Panc1 (cell line): ENCODE data around the gene ATF1. TPM values are rescaled to one million over a fixed set of nuclear protein-coding genes. Genes with fewer than 3 reads are reported as not detected.
A peak's percentile ranks its signal among the peaks of the same experiment; 100 is the strongest.
"Not testable (repeated sequence)": the region's sequence is repeated elsewhere in the genome, so short reads cannot be mapped to it uniquely, and the experiment has no call there.

Source experiments
- ATAC-seq: fragments of 200-7000 bp; cut with Tn5 transposase; 2 replicates; pipeline ENCODE4 v1.9.1; 2020; ENCODE audit warnings: mild to moderate bottlenecking, moderate library complexity
- BruUV-seq: library from RNA; stranded (reverse); fragments of 400-500 nt; replicated peaks from 2 replicates; lab custom pipeline; 2021; lab: Mats Ljungman, UMichigan
- CTCF ChIA-PET: fragments of 300-600 bp; sonication (Branson Sonifier 250); formaldehyde crosslinking; loops from one replicate; lab custom pipeline; 2022; ENCODE audit warnings: antibody characterized with exemption; lab: Charles Lee
- POLR2A ChIA-PET: fragments of 300-600 bp; sonication (Branson Sonifier 250); formaldehyde crosslinking; loops from one replicate; lab custom pipeline; 2022; ENCODE audit warnings: antibody characterized with exemption; lab: Charles Lee
- DNase-seq: peaks from one replicate; pipeline ENCODE4 v3.0.0-alpha.2; 2010; ENCODE audit warnings: low read depth, low spot score
- H3K27ac ChIP-seq: 2 replicates; pipeline ENCODE4 v1.5.1; 2011; ENCODE audit warnings: mild to moderate bottlenecking, low read length, inconsistent platforms
- H3K27me3 ChIP-seq: fragments of 200-500 bp; sonication (Bioruptor generic); 2 replicates; pipeline ENCODE4 v1.6.0; 2014; ENCODE audit warnings: low read length, inconsistent platforms; ENCODE audit not compliant: control insufficient read depth, insufficient read depth
- H3K36me3 ChIP-seq: fragments of 200-500 bp; sonication (Bioruptor generic); 2 replicates; pipeline ENCODE4 v1.5.1; 2014; ENCODE audit warnings: inconsistent platforms, mild to moderate bottlenecking, low read length, moderate library complexity; ENCODE audit not compliant: control insufficient read depth, insufficient read depth
- H3K4me1 ChIP-seq: 2 replicates; pipeline ENCODE4 v1.5.1; 2011; ENCODE audit warnings: inconsistent platforms, mild to moderate bottlenecking, low read length, moderate library complexity; ENCODE audit not compliant: control insufficient read depth, insufficient read depth
- H3K4me3 ChIP-seq, 2 experiments: 2 replicates each; pipeline ENCODE4 v1.5.1; 2011 to 2012; ENCODE audit warnings: low read depth in 2 of 2, low read length in 2 of 2, mild to moderate bottlenecking in 2 of 2, inconsistent platforms in 1 of 2, moderate library complexity in 1 of 2
- H3K9me3 ChIP-seq: fragments of 200-500 bp; sonication (Bioruptor generic); 2 replicates; pipeline ENCODE4 v1.5.1; 2014; ENCODE audit warnings: low read depth, mild to moderate bottlenecking, inconsistent platforms, low read length, moderate library complexity; ENCODE audit not compliant: control insufficient read depth, insufficient read depth
- POLR2AphosphoS5 ChIP-seq: IDR thresholded peaks from 2 replicates; pipeline ENCODE4 v1.6.1; 2012; ENCODE audit warnings: mild to moderate bottlenecking, low read depth, low read length, moderate library complexity
- SIN3A ChIP-seq: IDR thresholded peaks from 2 replicates; pipeline ENCODE4 v1.6.1; 2012; ENCODE audit warnings: low read depth, mild to moderate bottlenecking, low read length, moderate library complexity, borderline replicate concordance; ENCODE audit not compliant: insufficient read depth
- TCF7L2 ChIP-seq: IDR thresholded peaks from 2 replicates; pipeline ENCODE4 v1.6.1; 2011; ENCODE audit warnings: mild to moderate bottlenecking, low read depth, low read length, inconsistent platforms
- in situ Hi-C: cut with HindIII; loops from 2 replicates; pipeline ENCODE4 v1.10.0; 2016; ENCODE audit warnings: low sequenced_read_pairs, low pct_unique_long_range_greater_than_20kb
- intact Hi-C: fragments of 100-400 bp; cut with micrococcal nuclease; formaldehyde crosslinking; loops from one replicate; pipeline ENCODE4 v1.10.0; 2022; ENCODE audit not compliant: unreplicated experiment
- total RNA-seq: library from RNA; stranded (reverse); gene quantifications from one replicate; pipeline ENCODE4 v1.2.1, GENCODE V29; 2021; ENCODE audit not compliant: unreplicated experiment
- TF ChIP-seq, protein P1 (sequence below), 2 experiments: IDR thresholded peaks; 2 replicates each; pipeline ENCODE4 v1.6.1; 2011 to 2012; ENCODE audit warnings: low read depth in 2 of 2, control low read depth in 1 of 2, low read length in 1 of 2, mild to moderate bottlenecking in 1 of 2, moderate library complexity in 1 of 2; ENCODE audit not compliant: insufficient read depth in 1 of 2
- TF ChIP-seq, protein P2 (sequence below): fragments of 450-650 bp; IDR thresholded peaks from 2 replicates; pipeline ENCODE4 v1.5.1; 2017; ENCODE audit warnings: mild to moderate bottlenecking

The ATF1 gene
- total RNA-seq, 1 experiment from 2014 or later, result 52.2 TPM

DNA sequence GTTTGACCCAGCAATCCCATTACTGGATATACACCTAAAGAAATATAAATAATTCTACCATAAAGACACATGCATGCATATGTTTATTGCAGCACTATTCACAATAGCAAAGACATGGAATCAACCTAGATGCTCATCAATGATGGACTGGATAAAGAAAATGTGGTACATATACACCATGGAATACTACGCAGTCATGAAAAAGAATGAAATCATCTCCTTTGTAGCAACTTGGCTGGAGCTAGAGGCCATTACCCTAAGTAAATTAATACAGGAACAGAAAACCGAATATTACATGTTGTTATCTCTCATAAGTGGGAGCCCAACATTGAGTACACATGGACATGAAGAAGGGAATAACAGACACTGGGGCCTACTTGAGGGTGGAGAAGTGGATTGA lies 91.8 kb downstream of the ATF1 start:
- H3K27me3 ChIP-seq, DNase-seq, intact Hi-C loops, CTCF ChIA-PET, BruUV-seq, H3K9me3 ChIP-seq, H3K27ac ChIP-seq, ATAC-seq, in situ Hi-C loops, H3K36me3 ChIP-seq, H3K4me1 ChIP-seq, POLR2A ChIA-PET, H3K4me3 ChIP-seq: not testable (repeated sequence)

DNA sequence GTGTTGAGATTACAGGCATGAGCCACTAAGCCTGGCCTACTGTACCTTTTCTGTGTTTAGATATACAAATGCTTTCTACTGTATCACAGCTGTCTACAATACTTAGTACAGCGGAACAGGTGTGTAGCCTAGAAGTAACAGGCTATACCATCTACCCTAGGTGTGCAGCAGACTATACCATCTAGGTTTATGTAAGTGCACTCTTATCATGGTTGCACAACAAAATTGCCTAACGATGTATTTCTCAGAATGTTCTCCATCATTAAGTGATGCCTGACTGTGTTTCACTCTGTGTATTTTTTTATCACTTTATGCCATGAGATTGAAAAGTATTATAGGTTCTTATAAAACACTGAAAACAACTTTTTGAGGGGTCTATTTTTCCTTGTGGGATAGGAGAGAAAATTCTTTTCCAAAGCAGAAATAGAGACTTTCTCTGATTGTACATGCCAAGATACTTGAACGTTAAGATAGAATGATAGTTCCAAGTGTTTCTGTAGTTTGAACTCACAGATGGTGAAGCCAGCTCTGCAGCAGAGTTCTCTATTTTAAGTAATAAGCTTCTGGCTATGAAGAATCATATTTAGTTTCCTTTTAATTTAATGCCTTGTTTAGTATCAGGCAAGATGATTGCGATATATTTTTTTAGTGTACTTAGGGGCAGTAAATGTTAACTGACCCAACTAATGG lies 95.9 kb downstream of the ATF1 start:
- H3K27me3 ChIP-seq, result no peaks in the 10 kb centered on the region

DNA sequence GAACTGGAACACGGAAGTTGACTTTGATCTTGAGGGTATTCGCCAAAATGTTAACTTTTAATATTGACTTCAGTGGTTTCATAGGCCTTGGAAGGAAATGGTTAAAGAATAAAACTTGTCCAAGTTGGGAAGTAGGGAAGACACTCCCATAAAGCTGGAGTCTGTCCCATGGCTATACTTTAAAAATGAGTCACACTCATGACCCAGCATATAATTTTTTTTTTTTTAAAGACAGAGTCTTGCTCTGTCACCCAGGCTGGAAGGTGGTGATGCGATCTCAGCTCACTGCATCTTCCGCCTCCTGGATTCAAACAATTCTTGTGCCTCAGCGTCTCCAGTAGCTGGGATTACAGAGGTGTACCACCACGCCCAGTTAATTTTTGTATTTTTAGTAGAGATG lies 98.4 kb downstream of the ATF1 start:
- CTCF ChIA-PET, result no interaction called here
- H3K36me3 ChIP-seq, result no peaks in the 10 kb centered on the region
- no peak overlapping the region for H3K27ac ChIP-seq
- POLR2A ChIA-PET, result interaction anchor here (0.7 kb wide), 2 partner anchors 10 to 246 kb away, joined by 3 to 9 read pairs; no protein-coding TSS in a partner anchor
- H3K27me3 ChIP-seq, result no peaks in the 10 kb centered on the region
- intact Hi-C loops (no loop called here), in situ Hi-C loops (no loop called here)
- no peak for ATAC-seq
- no peaks in the 10 kb centered on the region for H3K9me3 ChIP-seq
- no TSS peak for BruUV-seq
- DNase-seq, result peak; percentile 8
- no peaks in the 10 kb centered on the region for H3K4me1 ChIP-seq
- no peak overlapping the region for H3K4me3 ChIP-seq
- TF ChIP-seq TCF7L2 (no peak), POLR2AphosphoS5 (no peak)
- TF ChIP-seq, protein P1, sequence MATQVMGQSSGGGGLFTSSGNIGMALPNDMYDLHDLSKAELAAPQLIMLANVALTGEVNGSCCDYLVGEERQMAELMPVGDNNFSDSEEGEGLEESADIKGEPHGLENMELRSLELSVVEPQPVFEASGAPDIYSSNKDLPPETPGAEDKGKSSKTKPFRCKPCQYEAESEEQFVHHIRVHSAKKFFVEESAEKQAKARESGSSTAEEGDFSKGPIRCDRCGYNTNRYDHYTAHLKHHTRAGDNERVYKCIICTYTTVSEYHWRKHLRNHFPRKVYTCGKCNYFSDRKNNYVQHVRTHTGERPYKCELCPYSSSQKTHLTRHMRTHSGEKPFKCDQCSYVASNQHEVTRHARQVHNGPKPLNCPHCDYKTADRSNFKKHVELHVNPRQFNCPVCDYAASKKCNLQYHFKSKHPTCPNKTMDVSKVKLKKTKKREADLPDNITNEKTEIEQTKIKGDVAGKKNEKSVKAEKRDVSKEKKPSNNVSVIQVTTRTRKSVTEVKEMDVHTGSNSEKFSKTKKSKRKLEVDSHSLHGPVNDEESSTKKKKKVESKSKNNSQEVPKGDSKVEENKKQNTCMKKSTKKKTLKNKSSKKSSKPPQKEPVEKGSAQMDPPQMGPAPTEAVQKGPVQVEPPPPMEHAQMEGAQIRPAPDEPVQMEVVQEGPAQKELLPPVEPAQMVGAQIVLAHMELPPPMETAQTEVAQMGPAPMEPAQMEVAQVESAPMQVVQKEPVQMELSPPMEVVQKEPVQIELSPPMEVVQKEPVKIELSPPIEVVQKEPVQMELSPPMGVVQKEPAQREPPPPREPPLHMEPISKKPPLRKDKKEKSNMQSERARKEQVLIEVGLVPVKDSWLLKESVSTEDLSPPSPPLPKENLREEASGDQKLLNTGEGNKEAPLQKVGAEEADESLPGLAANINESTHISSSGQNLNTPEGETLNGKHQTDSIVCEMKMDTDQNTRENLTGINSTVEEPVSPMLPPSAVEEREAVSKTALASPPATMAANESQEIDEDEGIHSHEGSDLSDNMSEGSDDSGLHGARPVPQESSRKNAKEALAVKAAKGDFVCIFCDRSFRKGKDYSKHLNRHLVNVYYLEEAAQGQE (IDR thresholded peaks at IDR 0.05; ENCODE audit: insufficient read depth in 1 of 2, low read depth in 2 of 2, low read length in 1 of 2), result no peak
- TF ChIP-seq, protein P2, sequence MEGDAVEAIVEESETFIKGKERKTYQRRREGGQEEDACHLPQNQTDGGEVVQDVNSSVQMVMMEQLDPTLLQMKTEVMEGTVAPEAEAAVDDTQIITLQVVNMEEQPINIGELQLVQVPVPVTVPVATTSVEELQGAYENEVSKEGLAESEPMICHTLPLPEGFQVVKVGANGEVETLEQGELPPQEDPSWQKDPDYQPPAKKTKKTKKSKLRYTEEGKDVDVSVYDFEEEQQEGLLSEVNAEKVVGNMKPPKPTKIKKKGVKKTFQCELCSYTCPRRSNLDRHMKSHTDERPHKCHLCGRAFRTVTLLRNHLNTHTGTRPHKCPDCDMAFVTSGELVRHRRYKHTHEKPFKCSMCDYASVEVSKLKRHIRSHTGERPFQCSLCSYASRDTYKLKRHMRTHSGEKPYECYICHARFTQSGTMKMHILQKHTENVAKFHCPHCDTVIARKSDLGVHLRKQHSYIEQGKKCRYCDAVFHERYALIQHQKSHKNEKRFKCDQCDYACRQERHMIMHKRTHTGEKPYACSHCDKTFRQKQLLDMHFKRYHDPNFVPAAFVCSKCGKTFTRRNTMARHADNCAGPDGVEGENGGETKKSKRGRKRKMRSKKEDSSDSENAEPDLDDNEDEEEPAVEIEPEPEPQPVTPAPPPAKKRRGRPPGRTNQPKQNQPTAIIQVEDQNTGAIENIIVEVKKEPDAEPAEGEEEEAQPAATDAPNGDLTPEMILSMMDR, result no peak

More for the DNA sequence above, 95.9 kb downstream of the ATF1 start:
- POLR2A ChIA-PET, result interaction anchor here (0.6 kb wide), 1 partner anchor 407 kb away, joined by 15 read pairs; no protein-coding TSS in a partner anchor
- H3K4me1 ChIP-seq, result no peaks in the 10 kb centered on the region
- H3K9me3 ChIP-seq, result no peaks in the 10 kb centered on the region
- H3K4me3 ChIP-seq, result no peak overlapping the region
- DNase-seq, result no peak
- CTCF ChIA-PET, result interaction anchor here (0.6 kb wide), 1 partner anchor 696 kb away, joined by 5 read pairs; no protein-coding TSS in a partner anchor
- intact Hi-C loops, result no loop called here
- in situ Hi-C loops, result no loop called here
- BruUV-seq, result no TSS peak
- TF ChIP-seq POLR2AphosphoS5, result no peak
- TF ChIP-seq SIN3A, result no peak
- no peak for TF ChIP-seq TCF7L2
- H3K27ac ChIP-seq, result no peak overlapping the region
- ATAC-seq, result no peak
- H3K36me3 ChIP-seq, result no peaks in the 10 kb centered on the region
